ENCODE data around the gene ABCC6.
"Not testable (repeated sequence)": the region's sequence is repeated elsewhere in the genome, so short reads cannot be mapped to it uniquely, and the experiment has no call there.

GRCh38 chr16:16249621-16250330, 26.5 kb upstream of the ABCC6 start:
- not testable (repeated sequence) for TF ChIP-seq CTCF, POLR2A, EP300 (IDR thresholded peaks at IDR 0.05)

Measured in ovary (tissue), 3 donors.